ENCODE measurements around the gene IL16. TPM values are rescaled to one million over a fixed set of nuclear protein-coding genes. Genes with fewer than 3 reads are reported as not detected.
A peak's percentile ranks its signal among the peaks of the same experiment; 100 is the strongest.

The IL16 gene
- total RNA-seq, 1 donor from 2014 or later = 0.79 TPM

DNA sequence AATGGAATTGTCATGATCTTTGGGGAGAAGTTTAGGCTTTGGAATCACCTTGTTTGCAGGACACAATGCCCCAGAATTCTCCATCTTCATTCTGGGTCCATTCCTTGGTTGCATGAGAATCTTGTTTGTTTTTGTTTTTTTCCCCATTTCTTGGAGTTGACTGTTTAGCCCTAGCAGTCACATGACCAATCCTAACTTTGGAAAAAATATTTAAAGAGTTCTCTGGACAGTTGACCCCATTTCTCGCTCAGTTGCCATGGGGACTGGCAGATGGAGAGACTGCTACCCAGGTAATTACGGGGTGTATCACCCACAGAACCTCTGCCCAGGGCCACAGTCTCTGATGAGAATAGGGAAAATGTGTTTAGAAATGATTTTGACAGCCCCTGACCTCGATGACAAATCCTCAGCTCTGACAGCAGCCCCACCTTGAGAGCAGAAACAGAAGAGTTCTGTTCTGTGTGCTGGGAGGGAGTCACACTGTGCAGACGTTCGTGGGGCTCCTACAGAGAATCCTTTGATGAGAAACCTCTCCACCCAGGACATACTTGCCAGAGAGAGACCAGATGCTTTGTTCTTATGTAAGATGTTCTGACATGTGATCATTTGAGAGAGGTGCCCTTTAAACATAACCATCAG is 57.7 kb downstream of the IL16 start:
- TF ChIP-seq, protein P1, sequence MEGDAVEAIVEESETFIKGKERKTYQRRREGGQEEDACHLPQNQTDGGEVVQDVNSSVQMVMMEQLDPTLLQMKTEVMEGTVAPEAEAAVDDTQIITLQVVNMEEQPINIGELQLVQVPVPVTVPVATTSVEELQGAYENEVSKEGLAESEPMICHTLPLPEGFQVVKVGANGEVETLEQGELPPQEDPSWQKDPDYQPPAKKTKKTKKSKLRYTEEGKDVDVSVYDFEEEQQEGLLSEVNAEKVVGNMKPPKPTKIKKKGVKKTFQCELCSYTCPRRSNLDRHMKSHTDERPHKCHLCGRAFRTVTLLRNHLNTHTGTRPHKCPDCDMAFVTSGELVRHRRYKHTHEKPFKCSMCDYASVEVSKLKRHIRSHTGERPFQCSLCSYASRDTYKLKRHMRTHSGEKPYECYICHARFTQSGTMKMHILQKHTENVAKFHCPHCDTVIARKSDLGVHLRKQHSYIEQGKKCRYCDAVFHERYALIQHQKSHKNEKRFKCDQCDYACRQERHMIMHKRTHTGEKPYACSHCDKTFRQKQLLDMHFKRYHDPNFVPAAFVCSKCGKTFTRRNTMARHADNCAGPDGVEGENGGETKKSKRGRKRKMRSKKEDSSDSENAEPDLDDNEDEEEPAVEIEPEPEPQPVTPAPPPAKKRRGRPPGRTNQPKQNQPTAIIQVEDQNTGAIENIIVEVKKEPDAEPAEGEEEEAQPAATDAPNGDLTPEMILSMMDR (IDR thresholded peaks at IDR 0.05; ENCODE audit: insufficient read depth, low read length, severe bottlenecking) = no peak
- no peaks in the 10 kb centered on the region for H3K36me3 ChIP-seq (ENCODE audit: control insufficient read depth, insufficient read depth, low read length)
- FAIRE-seq = no peak
- H3K4me3 ChIP-seq (ENCODE audit: low read depth, low read length) = no peak overlapping the region
- no peaks in the 10 kb centered on the region for H3K27me3 ChIP-seq (ENCODE audit: control insufficient read depth, insufficient read depth, low read length)
- no peak for DNase-seq (ENCODE audit: low read depth)

DNA sequence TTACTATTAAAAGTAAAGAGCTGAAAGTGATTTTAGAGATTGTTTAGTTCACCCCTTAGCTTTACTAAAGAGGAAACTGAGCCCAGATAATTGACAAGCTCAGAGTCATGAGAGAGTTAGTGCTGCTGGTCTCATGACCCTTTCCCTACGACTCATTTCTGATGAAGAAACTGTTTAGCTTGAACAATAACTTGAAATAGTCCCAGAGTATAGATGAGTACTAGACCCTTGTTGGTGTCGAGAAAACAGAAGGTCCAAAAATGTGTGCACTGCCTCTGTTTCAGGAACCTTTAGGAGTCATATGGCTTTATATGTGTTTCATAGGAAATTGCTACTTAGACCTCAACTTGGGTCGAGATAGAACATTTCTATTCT is 58.2 kb downstream of the IL16 start:
- Histone ChIP-seq H3K36me3 (ENCODE audit: control insufficient read depth, insufficient read depth, low read length) (no peaks in the 10 kb centered on the region), H3K27me3 (ENCODE audit: control insufficient read depth, insufficient read depth, low read length) (no peaks in the 10 kb centered on the region)
- no peak for FAIRE-seq

DNA sequence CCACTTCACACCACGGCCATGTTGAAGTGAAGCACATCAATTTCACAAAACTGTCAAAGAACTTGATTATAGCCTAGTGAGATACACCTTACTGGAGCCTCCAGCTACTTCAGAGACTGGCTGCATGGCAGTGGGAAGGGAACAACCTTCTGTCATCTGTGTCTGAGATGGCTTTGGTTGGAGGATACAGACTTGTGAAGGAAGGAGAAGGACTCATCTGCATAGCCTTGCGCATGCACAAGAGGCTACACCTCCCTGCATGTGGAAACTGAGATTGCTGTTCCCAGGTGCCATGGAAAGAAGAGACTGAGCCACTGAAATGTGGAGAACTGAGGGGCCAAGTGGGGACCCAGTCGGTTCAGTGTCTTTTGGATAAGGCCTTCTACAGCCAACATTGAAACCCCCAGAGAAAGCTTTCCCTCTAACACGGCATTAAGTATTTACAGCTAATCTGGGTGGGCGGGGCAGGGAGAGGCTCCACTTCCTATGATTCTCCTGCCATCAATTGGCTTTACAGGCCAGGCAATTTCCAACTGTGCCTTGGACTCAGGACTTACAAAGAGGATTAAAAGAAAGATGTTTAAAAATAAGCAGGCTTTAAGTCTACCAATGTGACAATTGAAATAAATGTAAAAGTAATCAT is 58.8 kb downstream of the IL16 start:
- Histone ChIP-seq H3K4me3 (ENCODE audit: low read depth, low read length) (no peak overlapping the region), H3K27me3 (ENCODE audit: control insufficient read depth, insufficient read depth, low read length) (no peaks in the 10 kb centered on the region), H3K36me3 (ENCODE audit: control insufficient read depth, insufficient read depth, low read length) (no peaks in the 10 kb centered on the region)
- DNase-seq (ENCODE audit: low read depth) (no peak), FAIRE-seq (no peak)
- TF ChIP-seq, protein P1 (IDR thresholded peaks at IDR 0.05; ENCODE audit: insufficient read depth, low read length, severe bottlenecking) = no peak

More for the DNA sequence above, 58.2 kb downstream of the IL16 start:
- peak; percentile 40 for DNase-seq (ENCODE audit: low read depth)
- TF ChIP-seq, protein P1 (IDR thresholded peaks at IDR 0.05; ENCODE audit: insufficient read depth, low read length, severe bottlenecking) = no peak
- H3K4me3 ChIP-seq (ENCODE audit: low read depth, low read length) = no peak overlapping the region

DNA sequence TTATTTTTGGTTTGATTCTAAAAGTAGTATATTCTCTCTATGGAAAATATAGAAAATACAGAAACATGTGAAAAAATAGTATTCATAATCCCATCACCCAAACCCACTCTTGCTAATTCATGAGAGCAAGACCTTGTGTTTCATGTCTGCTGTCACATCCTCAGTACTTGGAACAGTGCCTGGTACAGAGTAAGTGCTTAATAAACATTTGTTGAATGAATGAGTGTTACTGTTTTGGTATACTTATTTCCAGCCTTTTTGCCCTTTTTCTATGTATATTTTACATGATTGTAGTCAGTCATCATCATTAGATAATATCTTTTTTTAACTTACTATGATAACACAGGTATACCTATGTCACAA is 59.3 kb downstream of the IL16 start:
- H3K27me3 ChIP-seq (ENCODE audit: control insufficient read depth, insufficient read depth, low read length) = no peaks in the 10 kb centered on the region
- no peak for DNase-seq (ENCODE audit: low read depth)
- no peak overlapping the region for H3K4me3 ChIP-seq (ENCODE audit: low read depth, low read length)
- FAIRE-seq = no peak
- TF ChIP-seq, protein P1 (IDR thresholded peaks at IDR 0.05; ENCODE audit: insufficient read depth, low read length, severe bottlenecking) = no peak
- H3K36me3 ChIP-seq (ENCODE audit: control insufficient read depth, insufficient read depth, low read length) = no peaks in the 10 kb centered on the region

GRCh38 chr15:81256916-81257315 is 60.2 kb downstream of the IL16 start:
- Histone ChIP-seq H3K4me3 (ENCODE audit: low read depth, low read length) (no peak overlapping the region), H3K27me3 (ENCODE audit: control insufficient read depth, insufficient read depth, low read length) (no peaks in the 10 kb centered on the region), H3K36me3 (ENCODE audit: control insufficient read depth, insufficient read depth, low read length) (no peaks in the 10 kb centered on the region)
- no peak for FAIRE-seq
- DNase-seq (ENCODE audit: low read depth) = peak; percentile 58
- TF ChIP-seq, protein P1 (IDR thresholded peaks at IDR 0.05; ENCODE audit: insufficient read depth, low read length, severe bottlenecking) = peak; percentile 38

DNA sequence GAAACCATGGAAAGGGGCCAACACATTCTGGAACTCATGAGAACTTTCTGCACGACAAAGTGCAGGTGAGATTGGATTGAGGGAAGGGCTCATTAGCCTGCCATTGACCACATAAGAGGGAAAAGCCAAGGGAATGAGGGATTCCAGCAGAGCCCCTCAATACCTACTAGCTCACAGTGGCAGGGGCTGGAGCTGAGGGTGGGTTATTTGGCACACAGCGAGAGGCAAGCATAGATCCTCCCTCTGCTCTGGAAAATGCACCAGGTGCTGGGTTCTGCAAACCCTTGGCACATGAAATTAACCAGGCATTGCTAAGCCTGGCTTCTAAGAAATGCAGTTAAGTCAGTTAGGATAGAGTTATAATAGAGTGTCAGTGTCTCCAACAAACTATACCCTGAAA is 60.8 kb downstream of the IL16 start:
- Histone ChIP-seq H3K36me3 (ENCODE audit: control insufficient read depth, insufficient read depth, low read length) (no peaks in the 10 kb centered on the region), H3K27me3 (ENCODE audit: control insufficient read depth, insufficient read depth, low read length) (no peaks in the 10 kb centered on the region), H3K4me3 (ENCODE audit: low read depth, low read length) (no peak overlapping the region)
- FAIRE-seq (no peak), DNase-seq (ENCODE audit: low read depth) (no peak)
- TF ChIP-seq, protein P1 (IDR thresholded peaks at IDR 0.05; ENCODE audit: insufficient read depth, low read length, severe bottlenecking) = no peak

Data from bronchial epithelial cell (primary cell).